Hippocampal formation (tissue), 2 donors: ENCODE results near the gene ACSBG1.

Experiments used
- DNase-seq, 2 donors: peaks; one replicate each; lab custom pipeline; 2025; lab: John Stamatoyannopoulos, UW

The ACSBG1 gene

GRCh38 chr15:78222745-78223395 is 11.5 kb downstream of the ACSBG1 start:
- no peak for DNase-seq

GRCh38 chr15:78220713-78221112 is 13.7 kb downstream of the ACSBG1 start:
- no peak for DNase-seq

DNA sequence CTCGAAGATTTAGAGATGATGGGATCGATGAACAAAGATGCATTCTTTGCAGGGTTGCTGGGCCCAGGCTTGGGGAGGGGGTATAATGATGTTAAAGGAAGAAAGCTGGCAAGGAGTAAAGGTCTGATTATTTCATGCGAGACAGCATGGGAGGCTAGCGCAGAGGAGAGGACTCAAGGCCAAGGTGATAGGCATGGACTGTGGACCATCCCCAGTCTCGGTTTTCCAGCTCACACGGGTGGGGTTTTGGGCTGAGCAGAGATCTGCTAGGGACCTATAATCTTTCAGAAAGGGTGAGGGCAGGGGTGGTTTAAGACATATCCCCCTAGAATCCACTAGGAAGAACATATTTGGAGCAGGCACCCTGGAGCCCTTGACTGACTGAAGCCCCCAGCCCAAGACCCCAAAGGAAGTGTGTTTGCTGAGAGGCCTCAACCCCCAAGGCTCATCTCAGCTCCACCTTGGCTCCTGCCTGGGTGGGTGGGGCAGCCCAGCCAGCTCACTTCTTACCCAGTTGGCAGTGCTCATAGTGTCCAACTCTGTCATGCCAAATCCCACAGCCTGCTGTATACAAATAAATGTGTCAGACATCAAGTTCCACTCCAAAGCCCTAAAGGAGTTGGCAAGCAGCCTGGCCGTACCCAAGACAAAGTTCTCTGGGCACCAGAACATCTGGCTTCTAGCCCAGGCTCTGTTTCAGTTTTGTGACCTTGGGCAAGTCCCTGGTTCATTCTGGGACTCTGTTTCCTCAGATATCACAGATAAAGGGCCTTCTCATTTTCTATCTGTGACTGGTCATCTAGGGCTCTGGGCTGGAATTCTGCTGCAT is 17.9 kb downstream of the ACSBG1 start:
- DNase-seq: peak; percentile 33 to 52

GRCh38 chr15:78213956-78214355 is 20.4 kb downstream of the ACSBG1 start:
- DNase-seq: no peak

DNA sequence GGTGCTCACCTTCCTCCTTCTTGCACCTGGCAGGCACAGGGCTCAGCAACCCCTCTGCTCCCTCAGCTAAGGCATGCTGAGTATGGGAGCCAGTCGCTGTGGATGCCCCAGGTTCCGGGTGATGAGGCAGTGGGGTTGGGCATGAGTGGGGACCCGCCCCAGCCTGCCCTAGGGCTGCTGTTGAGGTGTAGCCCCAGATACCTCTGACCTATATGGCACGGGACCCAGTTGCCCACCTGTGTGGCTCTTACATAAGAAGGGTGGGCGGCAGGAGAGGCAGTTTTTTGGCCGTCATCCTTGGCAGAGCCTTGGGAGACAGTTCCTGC is 21.0 kb downstream of the ACSBG1 start:
- DNase-seq: no peak

- DNase-seq: no peak
These were observed 21.6 kb downstream of the ACSBG1 start for GRCh38 chr15:78212546-78213424.

- no peak for DNase-seq
These were observed 22.4 kb downstream of the ACSBG1 start for GRCh38 chr15:78212008-78212407.

DNA sequence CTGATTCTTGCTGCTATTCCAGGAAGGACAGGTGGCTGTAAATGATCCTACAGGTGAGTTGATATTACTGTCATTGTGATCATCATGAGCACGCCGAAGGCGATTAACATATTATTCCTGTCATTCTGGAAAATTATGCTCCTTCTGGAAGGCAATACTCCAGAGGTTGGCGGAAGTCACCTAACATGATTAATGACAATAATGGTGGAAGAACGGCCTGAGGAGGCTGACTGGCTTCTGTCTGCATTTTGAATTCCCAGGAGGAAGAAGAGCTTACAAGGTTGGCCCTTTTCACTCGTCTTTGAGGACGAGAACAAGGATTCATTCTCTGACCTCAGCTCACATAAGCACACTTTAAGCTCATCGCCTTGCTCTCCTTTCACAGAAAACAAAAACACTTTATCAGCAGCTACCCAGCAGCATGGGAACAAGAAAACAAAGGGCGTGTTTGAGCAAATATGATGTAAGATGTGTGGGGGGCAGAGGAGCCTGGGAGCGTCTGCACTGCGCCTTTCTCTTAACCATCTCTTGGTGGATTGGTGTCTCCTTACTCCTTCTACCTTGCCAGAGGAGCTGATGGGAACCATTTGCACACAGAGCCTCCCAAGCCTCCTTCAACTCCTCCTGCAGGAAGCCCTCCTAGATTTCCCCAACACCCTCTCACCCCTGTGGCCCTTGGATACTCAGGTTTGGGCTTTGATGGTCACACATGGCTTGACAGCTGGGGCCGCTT is 23.0 kb downstream of the ACSBG1 start:
- peak in 1 of 2 donors; percentile 64 for DNase-seq

DNA sequence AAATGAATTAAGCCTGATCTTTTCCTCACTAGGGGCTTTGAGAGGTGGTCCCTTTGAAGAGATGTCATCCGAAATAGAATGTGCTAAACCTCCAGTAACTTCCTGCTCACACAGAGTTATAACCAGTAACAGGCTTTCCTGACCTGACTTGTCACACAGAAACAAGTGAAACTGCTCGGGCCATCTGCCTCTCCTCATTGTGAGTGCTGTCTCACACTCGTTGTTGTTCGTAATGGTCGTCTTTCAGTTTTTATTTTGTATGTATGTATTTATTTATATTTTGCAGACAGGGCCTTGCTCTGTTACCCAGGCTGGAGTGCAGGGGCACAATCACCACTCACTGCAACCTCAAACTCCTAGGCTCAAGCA is 24.0 kb downstream of the ACSBG1 start:
- no peak for DNase-seq

DNA sequence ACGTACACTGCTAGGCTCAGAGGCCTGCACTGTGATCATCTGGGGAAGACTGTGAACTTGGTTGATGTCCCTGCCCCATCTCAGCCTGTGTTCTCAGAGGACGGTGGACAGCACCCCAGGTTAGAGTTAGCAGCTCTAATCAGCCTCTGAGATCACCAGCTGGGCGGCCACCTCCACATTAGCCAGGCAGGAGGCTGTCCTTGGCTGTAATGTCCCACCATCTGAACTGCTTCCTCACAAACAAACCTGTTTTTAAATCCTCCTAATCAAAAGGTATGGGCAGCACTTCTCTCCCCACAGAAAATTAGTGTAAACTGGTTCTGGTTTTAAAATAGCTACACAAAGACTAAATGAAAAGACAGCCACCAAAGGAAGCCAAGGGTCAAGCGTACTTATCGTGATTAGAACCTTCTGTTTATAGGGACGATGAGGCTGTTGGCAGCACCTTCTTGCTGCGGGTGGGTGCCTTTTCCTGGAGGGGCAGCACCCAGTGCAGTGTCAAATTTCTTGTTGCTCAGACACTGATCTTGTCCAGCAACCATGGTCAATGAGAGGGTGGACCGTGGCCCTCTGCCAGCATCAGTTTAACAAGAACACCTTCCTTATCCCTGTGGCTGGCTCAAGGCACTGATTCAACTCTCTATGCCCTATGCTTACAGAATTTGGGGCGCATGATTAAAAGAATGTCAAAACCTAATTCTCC is 24.6 kb downstream of the ACSBG1 start:
- DNase-seq: no peak

- DNase-seq: no peak
These were observed 25.3 kb downstream of the ACSBG1 start for GRCh38 chr15:78208887-78209645.

DNA sequence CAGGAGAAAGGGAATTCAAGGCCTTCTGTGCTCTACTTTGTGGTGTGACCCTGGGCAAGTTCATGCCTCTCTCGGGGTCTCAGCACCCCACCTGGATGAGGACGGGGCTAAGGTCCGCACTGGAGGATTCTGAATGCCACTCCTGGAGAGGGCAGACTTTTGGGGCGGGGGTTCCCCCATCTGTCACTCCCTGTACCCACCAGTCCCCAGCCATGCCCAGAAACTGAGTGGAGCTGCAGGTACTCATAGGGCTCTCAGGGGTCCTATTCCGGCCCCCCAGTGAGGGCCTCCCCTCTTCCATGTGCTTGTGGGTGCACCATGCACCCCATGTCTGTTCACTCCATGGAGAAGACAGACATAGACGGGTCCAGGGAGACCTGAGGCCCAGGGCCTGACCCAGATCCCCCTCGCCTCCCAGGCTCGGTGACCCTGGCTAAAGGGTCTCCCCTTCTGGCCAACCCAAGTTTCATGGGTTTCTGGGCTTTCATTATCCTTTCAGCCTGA is 26.0 kb downstream of the ACSBG1 start:
- DNase-seq: no peak

- no peak for DNase-seq
These were observed 26.6 kb downstream of the ACSBG1 start for GRCh38 chr15:78207641-78208340.

DNA sequence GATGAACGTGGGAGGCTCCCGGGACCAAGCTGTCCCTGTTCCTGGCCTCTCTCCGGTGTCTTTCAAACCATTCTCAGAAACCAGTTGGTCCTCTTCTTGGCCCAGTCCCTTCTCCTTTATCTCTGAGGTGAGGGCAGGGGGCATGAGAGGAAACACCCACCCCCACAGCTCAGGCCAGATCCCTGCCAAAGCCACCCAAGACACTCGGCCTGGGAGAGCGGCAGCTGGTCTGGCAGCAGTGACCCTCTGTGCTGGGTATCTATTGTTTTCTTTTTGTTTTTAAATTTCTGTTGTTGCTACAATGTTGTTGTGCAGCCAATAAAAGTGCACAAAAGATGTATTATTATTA is 27.3 kb downstream of the ACSBG1 start:
- no peak for DNase-seq

DNA sequence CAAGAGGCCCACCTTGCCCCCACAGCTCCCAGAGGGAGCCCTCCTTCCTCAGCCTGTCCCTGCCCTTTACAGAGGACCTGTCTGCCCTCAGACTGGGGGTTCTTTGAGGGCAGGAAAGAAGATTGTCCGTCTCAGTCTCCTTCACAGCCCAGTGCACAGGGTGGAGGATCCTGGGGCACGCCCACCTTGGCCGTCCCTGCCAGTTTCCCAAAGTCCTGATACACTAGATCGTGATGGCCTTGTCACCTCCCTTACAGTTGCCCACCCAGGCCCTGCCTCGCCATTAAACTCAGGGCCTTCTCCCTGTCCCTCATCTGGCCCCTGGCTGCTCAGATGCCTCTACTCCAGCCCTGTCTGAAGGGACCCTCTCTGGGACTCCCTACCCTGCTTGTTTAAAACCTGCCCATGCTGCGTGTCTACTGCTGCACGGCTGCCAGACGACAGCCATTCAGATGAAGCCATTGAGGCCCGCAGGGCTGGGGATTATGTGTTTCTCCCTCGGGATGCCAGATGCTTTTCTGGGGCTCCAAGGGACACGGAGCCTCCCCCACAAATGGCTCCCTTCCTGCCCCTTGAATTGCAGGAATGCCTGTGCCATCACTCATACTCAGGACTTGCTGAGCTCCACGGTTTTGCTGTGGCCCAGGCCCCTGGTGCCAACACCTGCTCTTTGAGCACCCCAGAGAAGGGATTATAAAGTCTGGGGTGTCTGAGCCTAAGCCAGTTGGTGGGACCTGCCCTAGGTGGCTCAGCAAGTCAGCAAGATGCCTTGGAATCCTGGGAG is 27.8 kb downstream of the ACSBG1 start:
- no peak for DNase-seq

GRCh38 chr15:78205856-78206255 is 28.5 kb downstream of the ACSBG1 start:
- DNase-seq: no peak

GRCh38 chr15:78205337-78205736 is 29.0 kb downstream of the ACSBG1 start:
- no peak for DNase-seq

DNA sequence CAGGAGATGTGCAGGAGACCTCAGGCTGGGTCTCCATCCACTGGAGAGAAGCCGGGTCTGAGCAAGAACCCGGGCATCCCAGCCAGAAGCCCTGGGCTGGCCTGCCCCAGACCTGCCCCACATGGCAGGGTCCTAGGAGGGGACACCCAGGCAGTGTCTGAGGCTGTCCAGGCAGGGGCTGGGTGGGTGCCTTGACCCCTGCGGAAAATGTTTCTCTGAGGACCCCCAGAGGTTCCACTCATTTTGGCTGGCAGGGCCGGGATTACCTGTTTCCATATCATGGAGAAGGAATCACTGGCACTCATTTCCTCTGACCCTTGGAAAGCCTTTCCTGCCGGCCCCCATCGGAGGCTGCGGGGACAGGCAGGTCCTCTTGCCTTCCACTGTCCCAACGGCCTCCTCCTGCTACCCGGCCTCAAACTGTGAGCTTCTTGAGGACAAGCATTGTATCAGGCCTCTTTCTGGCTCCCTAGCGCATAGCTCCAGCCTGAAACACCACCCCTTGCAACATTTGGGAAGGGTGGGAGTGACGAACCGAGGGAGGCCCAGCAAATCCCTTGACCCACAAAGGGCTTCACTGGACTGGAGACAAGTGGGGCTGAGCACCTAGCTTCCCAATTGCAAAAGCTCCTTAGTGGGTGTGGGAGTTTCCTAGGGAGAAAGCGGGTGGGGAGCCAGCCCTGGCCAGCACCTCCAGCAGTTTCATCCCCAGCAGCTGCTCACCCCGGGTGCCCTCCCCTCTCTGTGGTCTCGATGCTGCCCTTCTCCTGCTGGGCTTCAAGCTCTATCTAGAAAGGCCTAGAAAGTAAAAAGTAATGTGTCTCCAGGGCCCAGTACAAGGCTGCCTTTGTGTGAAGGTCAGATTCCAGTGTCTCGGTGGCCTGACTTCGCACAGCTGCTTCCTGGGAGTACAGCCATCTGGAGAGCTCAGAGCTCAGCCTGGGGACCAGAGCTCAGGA is 29.7 kb downstream of the ACSBG1 start:
- DNase-seq: peak; percentile 43 to 59
